Measurements from ENCODE around the gene GPR137. TPM values are rescaled to one million over a fixed set of nuclear protein-coding genes. Genes with fewer than 3 reads are reported as not detected.

The GPR137 gene
- polyA plus RNA-seq, 1 donor from 2014 or later: 34.1 TPM

DNA sequence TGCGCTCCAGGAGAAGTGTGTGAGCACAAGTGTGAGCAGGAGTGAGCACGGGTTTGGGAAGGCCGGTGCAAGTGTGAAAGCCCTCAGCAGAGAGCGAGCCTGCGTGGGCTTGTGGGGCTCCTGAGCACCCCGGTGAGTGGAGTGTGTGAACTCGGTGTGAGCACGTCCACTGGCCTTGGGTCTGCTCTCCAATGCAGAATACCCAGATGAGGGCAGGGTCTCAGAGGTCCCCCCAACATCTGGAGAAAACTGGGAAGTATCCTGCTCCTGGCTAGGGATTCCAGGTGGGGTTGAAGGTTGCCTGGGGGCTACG is 20.9 kb downstream of the GPR137 start:
- no peaks in the 10 kb centered on the region for H3K9me2 ChIP-seq (ENCODE audit: insufficient read depth, low read length)
- H2AFZ ChIP-seq (ENCODE audit: low read depth, low read length): no peak overlapping the region
- H3K4me3 ChIP-seq (ENCODE audit: low read length): peak overlapping the region; percentile 78
- no peaks in the 10 kb centered on the region for H3K9me3 ChIP-seq (ENCODE audit: low read length)
- peaks cover 5% of the 10 kb centered on the region for H3K27me3 ChIP-seq (ENCODE audit: insufficient read depth, low read depth, low read length)
- no peaks in the 10 kb centered on the region for H3K36me3 ChIP-seq (ENCODE audit: insufficient read depth, low read length)
- peak overlapping the region; percentile 75 for H3K9ac ChIP-seq (ENCODE audit: low read length)
- no peaks in the 10 kb centered on the region for H3F3A ChIP-seq (ENCODE audit: insufficient read depth, low read length, poor library complexity, severe bottlenecking)
- H3K79me2 ChIP-seq (replicated peaks; ENCODE audit: insufficient read depth, low read length): peaks cover 10% of the 10 kb centered on the region
- peak overlapping the region; percentile 56 for H3K4me2 ChIP-seq (ENCODE audit: low read length)
- H4K20me1 ChIP-seq (ENCODE audit: insufficient read depth): peaks cover 6% of the 10 kb centered on the region
- no peak overlapping the region for H3K27ac ChIP-seq (ENCODE audit: low read length)
- TF ChIP-seq REST (IDR thresholded peaks at IDR 0.05; ENCODE audit: borderline replicate concordance) (no peak), CTCF (IDR thresholded peaks at IDR 0.05; ENCODE audit: poor library complexity, severe bottlenecking) (no peak), SMC3 (conservative IDR thresholded peaks at IDR 0.05; ENCODE audit: poor library complexity) (no peak), POLR2AphosphoS5 (IDR thresholded peaks at IDR 0.05) (no peak), MXI1 (conservative IDR thresholded peaks at IDR 0.05; ENCODE audit: poor library complexity, severe bottlenecking) (no peak), EZH2 (IDR thresholded peaks at IDR 0.05; ENCODE audit: borderline replicate concordance, insufficient read depth, low read length, poor library complexity, severe bottlenecking) (no peak), EP300 (conservative IDR thresholded peaks at IDR 0.05; ENCODE audit: poor library complexity, severe bottlenecking) (no peak), RAD21 (conservative IDR thresholded peaks at IDR 0.05) (no peak), TAF1 (IDR thresholded peaks at IDR 0.05; ENCODE audit: low read depth) (no peak)

- peaks cover 6% of the 10 kb centered on the region for H4K20me1 ChIP-seq (ENCODE audit: insufficient read depth)
- no peaks in the 10 kb centered on the region for H3F3A ChIP-seq (ENCODE audit: insufficient read depth, low read length, poor library complexity, severe bottlenecking)
- no peak overlapping the region for H3K27ac ChIP-seq (ENCODE audit: low read length)
These were observed 21.4 kb downstream of the GPR137 start for GRCh38 chr11:64306876-64307622.

More at GRCh38 chr11:64306876-64307622, 21.4 kb downstream of the GPR137 start:
- Histone ChIP-seq H3K9me2 (ENCODE audit: insufficient read depth, low read length) (no peaks in the 10 kb centered on the region), H3K27me3 (ENCODE audit: insufficient read depth, low read depth, low read length) (no peaks in the 10 kb centered on the region), H3K4me2 (ENCODE audit: low read length) (peak overlapping the region; percentile 56), H3K4me3 (ENCODE audit: low read length) (peak overlapping the region; percentile 78), H3K9ac (ENCODE audit: low read length) (peak overlapping the region; percentile 75), H3K79me2 (replicated peaks; ENCODE audit: insufficient read depth, low read length) (peaks cover 10% of the 10 kb centered on the region), H3K36me3 (ENCODE audit: insufficient read depth, low read length) (no peaks in the 10 kb centered on the region), H3K9me3 (ENCODE audit: low read length) (no peaks in the 10 kb centered on the region), H2AFZ (ENCODE audit: low read depth, low read length) (no peak overlapping the region)
- TF ChIP-seq RAD21 (conservative IDR thresholded peaks at IDR 0.05) (no peak), CTCF (IDR thresholded peaks at IDR 0.05; ENCODE audit: poor library complexity, severe bottlenecking) (no peak), POLR2AphosphoS5 (IDR thresholded peaks at IDR 0.05) (no peak), REST (IDR thresholded peaks at IDR 0.05; ENCODE audit: borderline replicate concordance) (no peak), EZH2 (IDR thresholded peaks at IDR 0.05; ENCODE audit: borderline replicate concordance, insufficient read depth, low read length, poor library complexity, severe bottlenecking) (no peak), MXI1 (conservative IDR thresholded peaks at IDR 0.05; ENCODE audit: poor library complexity, severe bottlenecking) (no peak), SMC3 (conservative IDR thresholded peaks at IDR 0.05; ENCODE audit: poor library complexity) (no peak), EP300 (conservative IDR thresholded peaks at IDR 0.05; ENCODE audit: poor library complexity, severe bottlenecking) (no peak), TAF1 (IDR thresholded peaks at IDR 0.05; ENCODE audit: low read depth) (no peak)

Data from neural cell (in vitro differentiated cells).